Vagina (tissue), 2 donors: ENCODE data around the gene SPATA45.

Experiments
- POLR2A ChIP-seq, 2 donors: fragments of 450-650 bp; IDR thresholded peaks; one replicate each; pipeline ENCODE4 v1.6.1; 2017; ENCODE audit warnings: antibody characterized with exemption in 2 of 2, mild to moderate bottlenecking in 2 of 2, moderate library complexity in 2 of 2
- POLR2AphosphoS5 ChIP-seq, 2 donors: sonication (generic); formaldehyde crosslinking; IDR thresholded peaks; one replicate each; pipeline ENCODE4 v1.9.0; 2017; ENCODE audit warnings: antibody characterized with exemption in 2 of 2, mild to moderate bottlenecking in 2 of 2, low read depth in 1 of 2; ENCODE audit not compliant: insufficient read depth in 1 of 2
- TF ChIP-seq, protein P1 (sequence below), 3 experiments: fragments of 450-650 bp in 2 of 3; fragments of 200-600 bp in 1 of 3; sonication (generic) in 1 of 3; IDR thresholded peaks; one replicate each; pipeline ENCODE4 v1.5.1; 2017 to 2019; ENCODE audit warnings: antibody characterized with exemption in 3 of 3, mild to moderate bottlenecking in 2 of 3, moderate library complexity in 2 of 3

DNA sequence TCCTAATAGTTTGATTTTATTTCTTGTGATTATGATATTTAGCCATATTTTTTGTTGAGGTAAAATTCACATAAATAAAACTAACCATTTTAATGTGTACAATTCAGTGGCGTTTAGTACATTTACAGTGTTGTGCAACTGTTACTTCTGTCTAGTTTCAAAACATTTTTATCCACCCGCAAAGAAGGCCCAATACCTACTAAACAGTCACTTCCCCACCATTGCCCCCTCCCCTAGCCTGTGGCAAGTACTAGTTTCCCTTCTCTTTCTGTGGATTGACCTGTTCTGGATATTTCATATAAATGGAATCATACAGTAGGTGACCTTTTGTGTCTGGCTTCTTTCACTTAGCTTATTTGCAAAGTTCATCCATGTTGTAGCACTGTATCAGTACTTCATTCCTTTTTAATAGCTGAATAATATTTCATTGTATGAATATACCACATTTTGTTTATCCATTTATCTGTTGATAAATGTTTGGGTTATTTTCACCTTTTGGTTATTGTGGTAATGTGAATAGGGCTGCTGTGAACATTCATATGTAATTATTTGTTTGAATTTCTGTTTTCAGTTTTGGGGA is 14.8 kb upstream of the SPATA45 start:
- TF ChIP-seq, protein P1, sequence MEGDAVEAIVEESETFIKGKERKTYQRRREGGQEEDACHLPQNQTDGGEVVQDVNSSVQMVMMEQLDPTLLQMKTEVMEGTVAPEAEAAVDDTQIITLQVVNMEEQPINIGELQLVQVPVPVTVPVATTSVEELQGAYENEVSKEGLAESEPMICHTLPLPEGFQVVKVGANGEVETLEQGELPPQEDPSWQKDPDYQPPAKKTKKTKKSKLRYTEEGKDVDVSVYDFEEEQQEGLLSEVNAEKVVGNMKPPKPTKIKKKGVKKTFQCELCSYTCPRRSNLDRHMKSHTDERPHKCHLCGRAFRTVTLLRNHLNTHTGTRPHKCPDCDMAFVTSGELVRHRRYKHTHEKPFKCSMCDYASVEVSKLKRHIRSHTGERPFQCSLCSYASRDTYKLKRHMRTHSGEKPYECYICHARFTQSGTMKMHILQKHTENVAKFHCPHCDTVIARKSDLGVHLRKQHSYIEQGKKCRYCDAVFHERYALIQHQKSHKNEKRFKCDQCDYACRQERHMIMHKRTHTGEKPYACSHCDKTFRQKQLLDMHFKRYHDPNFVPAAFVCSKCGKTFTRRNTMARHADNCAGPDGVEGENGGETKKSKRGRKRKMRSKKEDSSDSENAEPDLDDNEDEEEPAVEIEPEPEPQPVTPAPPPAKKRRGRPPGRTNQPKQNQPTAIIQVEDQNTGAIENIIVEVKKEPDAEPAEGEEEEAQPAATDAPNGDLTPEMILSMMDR (IDR thresholded peaks at IDR 0.05), result no peak
- no peak for TF ChIP-seq POLR2AphosphoS5 (IDR thresholded peaks at IDR 0.05; ENCODE audit: insufficient read depth in 1 of 2, low read depth in 1 of 2)
- no peak for TF ChIP-seq POLR2A (IDR thresholded peaks at IDR 0.05)
